8988T (cell line): Measurements from ENCODE around the gene GOLGA6B.
"Not testable (repeated sequence)": the region's sequence is repeated elsewhere in the genome, so short reads cannot be mapped to it uniquely, and the experiment has no call there.

Source experiments
- DNase-seq: peaks from one replicate; pipeline ENCODE4 v3.0.0; 2011

GOLGA6B gene, protein sequence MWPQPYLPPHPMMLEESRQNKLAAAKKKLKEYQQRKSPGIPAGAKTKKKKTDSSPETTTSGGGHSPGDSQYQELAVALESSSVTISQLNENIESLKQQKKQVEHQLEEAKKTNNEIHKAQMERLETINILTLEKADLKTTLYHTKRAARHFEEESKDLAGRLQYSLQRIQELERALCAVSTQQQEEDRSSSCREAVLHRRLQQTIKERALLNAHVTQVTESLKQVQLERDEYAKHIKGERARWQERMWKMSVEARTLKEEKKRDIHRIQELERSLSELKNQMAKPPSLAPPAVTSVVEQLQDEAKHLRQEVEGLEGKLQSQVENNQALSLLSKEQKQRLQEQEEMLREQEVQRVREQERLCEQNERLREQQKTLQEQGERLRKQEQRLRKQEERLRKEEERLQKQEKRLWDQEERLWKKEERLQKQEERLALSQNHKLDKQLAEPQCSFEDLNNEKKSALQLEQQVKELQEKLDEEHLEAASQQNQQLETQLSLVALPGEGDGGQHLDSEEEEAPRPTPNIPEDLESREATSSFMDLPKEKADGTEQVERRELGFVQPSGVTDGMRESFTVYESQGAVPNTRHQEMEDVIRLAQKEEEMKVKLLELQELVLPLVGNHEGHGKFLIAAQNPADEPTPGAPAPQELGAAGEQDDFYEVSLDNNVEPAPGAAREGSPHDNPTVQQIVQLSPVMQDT

DNA sequence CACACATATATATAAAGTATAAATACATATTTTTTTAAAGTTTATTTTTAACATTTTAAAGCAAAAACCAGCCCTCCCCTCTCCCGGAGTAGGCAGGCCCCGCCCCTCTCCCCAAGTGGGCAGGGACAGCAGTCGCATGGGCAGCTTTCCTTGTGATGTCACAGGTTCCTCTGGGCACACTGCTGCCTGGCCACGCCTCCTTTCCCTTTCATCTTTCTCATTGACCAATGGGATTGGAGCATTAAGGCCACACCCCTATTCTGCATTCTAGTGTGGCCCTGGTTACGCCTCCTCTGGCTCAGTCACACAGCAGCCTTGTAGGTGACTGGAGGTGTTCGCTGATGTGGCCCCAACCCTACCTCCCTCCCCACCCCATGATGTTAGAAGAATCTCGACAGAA lies at the start of gene GOLGA6B:
Gene GOLGA6B, plus strand, starts transcription at position 301 of the 400 bp plus-strand sequence. Its CDS starts 41 bp downstream, at position 342.
- DNase-seq: not testable (repeated sequence)

GRCh38 chr15:72604794-72605193 lies 49.7 kb upstream of the GOLGA6B start:
- peak; percentile 22 for DNase-seq

DNA sequence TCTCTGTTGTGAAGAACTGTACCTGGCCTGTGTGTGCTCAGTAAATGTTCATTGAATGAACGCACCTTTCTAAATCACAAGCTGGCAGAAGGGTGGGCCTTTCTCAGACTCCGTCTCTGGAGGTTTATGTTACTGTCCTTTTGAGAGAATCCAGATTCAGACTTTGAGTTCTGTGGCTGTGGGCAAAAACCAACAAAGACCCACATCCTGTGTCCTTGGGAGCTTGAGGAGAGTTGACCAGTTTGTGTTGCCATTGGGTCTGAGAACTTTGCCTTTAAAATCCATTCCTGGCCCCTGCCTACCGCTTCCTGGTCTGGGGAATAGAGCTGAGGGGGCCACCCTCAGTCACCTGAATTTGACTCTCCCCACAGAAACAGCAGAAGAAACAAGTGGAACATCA lies 46.4 kb upstream of the GOLGA6B start:
- DNase-seq: not testable (repeated sequence)

DNA sequence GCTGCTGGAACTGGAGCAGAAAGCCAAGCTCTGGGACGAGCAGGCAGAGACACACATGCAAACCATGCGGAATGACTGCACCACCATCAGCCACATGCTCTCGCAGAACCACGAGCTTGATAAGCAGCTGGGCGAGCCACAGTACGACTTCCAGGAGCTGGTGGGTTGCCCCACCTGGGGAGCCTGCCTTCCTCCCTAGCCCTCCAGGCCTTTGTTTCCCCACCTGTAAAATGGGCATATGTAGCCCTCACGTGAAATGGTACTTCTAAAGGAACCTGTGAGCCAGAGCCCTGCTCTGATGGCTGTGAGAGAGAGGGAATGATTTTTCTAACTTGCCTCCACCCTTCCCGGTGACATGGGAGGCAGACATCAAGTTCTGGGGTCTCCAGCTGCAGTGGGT lies 44.6 kb upstream of the GOLGA6B start:
- DNase-seq: no peak

- not testable (repeated sequence) for DNase-seq
Observed at GRCh38 chr15:72612324-72612723, 42.2 kb upstream of the GOLGA6B start.

- DNase-seq: no peak
Observed at GRCh38 chr15:72614810-72615532, 39.5 kb upstream of the GOLGA6B start.

DNA sequence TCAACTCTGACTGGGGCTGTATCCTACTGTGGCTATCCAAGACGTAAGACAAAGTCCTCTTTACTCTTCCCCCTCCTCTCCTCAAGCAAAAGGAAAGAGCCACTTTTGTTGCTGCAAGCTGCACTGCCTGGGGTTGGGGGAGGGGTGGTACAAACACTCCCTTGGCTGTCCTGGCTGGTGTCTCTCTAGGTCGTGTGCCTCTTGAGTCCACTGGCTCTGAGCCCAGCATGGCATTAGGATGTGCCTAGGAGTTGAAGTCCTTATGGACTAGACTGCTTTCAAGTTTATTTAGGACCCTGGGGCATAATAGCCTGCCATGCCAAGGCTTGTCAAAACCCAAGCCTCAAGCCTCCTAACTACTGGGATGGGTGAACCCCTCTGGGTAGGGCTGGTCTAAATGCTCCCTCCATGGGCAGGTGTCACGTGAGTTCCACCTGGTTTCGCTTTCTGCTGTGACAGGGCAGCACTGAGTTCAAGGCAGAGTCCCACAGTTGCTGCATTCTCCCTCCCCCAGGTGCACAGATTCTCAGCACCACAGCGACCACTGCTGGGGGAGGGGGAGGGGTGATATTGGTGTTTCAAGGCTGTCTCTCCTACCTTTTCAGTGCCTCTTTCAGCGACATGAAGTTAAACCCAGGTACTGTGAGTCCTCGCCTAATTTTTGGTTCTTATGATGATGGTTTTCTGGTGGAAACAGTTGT lies 38.8 kb upstream of the GOLGA6B start:
- not testable (repeated sequence) for DNase-seq

GRCh38 chr15:72616491-72617210 lies 37.8 kb upstream of the GOLGA6B start:
- no peak for DNase-seq

DNA sequence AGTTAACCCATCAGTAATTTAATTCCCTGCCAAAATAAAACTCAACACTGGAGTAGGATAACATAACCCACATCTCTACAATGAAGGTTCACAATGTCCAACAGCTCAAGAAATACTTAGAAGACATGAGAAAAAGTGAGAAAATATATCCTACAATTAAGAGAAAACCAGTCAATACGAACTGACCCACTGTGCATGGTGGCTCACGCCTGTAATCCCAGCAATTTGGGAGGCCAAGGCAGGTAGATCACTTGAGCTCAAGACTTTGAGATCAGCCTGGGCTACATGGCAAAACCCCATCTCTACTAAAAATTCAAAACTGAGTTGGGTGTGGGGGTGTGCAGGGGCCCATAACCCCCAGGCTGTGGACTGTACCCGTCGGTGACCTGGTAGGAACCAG lies 30.6 kb upstream of the GOLGA6B start:
- not testable (repeated sequence) for DNase-seq

DNA sequence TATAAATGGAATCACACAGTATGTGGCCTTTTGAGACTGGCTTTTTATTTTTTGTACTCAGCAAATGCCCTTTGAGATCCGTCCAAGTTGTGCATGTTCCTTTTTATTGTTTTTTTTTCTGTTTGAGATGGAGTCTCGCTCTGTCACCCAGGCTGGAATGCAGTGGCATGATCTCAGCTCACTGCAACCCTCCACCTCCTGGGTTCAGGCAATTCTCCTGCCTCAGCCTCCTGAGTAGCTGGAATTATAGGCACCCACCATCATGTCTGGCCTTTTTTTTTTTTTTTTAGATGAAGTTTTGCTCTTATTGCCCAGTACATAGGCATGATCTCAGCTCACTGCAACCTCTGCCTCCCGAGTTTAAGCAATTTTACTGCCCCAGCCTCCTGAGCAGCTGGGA lies 28.3 kb upstream of the GOLGA6B start:
- DNase-seq: not testable (repeated sequence)

DNA sequence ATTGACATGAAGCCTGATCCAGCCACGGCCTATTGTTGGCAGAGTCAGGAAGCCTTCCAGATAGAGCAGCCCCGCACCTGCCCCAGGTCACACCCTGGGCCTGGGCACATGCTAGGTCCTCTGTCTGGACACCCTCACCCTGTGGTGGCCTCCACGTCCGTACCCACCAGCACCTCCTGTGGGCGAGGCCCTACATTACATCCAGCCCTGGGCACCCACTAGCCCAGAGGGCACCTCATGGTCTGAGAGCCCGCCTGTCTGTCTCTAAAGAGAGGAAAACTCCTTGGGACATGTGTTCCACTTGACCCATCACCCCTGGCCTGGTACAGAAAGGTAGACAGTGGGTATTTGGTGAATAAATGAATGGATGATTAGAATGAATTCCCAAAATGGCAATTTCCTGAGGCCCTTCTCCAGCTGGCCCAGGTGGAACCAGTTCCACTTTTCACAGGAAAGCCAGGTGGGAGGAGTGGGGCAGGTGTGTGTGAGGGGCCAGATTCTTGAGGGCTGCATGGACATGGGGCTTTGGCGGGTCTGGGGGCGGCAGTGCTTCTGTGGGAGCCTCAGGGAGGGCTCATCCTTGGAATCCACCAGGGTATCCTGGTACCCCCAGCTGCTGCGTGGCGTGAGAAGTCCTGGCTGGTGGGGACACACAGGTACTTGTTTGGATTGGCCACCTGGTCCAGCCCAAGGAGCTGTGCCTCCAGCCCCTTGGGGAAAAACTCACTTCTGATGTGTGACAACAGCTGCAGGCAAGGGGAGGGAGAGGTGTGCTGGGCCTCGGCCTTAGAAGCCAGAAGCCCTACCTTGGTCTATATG lies 26.0 kb upstream of the GOLGA6B start:
- not testable (repeated sequence) for DNase-seq

DNA sequence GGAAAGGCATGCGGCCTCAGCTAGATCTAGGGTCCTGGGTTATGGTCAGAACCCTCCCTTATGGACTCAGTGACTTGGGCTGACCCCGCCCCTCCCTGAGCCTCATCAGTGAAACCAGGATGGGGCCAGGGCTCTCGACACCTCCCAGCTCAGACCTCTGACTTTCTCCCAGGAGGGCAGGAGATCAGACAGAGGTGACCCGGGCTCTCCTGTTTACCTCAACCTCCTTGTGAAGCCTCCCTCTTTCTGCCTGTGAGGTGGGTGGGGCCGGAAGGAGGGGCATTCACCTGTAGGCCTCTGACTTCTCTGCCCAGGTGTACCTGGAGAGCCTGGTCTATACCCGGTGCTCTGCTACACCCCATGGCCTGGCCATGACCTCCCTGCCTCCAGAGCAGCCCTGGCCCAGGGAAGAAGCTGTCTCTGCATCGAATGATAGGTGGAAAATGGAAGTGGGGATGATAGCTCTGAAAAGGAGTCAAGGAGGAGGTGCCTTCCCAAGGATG lies 25.4 kb upstream of the GOLGA6B start:
- not testable (repeated sequence) for DNase-seq

- not testable (repeated sequence) for DNase-seq
Observed at GRCh38 chr15:72636519-72637282, 17.8 kb upstream of the GOLGA6B start.

- not testable (repeated sequence) for DNase-seq
Observed at GRCh38 chr15:72639759-72640483, 14.6 kb upstream of the GOLGA6B start.

DNA sequence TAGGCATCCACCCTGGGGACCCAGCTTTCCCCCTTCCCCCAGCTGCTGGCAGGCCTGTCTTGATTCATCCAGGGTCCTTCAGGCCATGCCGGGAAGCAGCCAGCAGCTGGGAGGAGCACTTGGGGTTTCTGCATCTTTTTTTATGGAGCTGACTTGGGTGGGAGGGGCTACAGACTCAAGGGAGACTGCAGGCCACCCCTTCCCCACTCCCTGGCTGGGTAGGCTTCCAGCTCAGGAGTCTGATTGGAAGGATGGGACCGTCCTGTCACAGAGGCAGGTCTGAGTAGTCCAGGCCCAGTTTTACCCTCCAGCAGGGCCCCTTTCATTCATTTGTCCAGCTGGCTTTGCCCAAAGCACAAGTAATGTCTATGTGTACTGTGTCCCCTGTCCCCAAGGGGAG lies 12.2 kb upstream of the GOLGA6B start:
- not testable (repeated sequence) for DNase-seq

DNA sequence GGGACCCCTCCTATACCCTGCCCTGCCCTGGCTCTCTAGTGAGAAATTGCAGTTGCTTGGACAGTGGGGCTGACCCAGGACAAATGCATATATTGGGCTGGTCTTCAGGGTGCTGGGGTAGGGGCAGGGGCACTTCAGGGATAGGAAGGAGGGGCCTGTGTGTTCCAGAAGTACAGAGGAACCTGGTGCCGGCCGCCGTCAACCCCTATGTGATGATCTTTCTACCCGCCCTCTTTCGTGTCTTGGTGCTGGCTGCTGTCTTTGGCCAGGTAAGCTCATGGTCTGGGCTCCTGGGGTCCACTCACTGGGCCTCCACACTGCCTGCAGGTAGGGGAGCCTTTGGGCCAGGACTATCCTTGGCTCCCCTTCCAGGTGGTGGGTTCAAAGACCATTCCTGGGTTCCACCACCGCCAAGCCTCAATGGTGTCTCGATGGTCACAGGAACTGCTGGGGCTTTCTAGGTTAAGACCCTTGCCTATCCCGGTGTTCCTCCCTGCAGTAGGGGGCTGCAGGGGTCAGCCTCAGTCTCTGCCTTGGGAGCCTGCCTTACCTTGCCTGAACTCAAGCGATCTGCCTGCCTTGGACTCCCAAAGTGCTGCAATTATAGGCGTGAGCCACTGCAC lies 5.8 kb upstream of the GOLGA6B start:
- not testable (repeated sequence) for DNase-seq

DNA sequence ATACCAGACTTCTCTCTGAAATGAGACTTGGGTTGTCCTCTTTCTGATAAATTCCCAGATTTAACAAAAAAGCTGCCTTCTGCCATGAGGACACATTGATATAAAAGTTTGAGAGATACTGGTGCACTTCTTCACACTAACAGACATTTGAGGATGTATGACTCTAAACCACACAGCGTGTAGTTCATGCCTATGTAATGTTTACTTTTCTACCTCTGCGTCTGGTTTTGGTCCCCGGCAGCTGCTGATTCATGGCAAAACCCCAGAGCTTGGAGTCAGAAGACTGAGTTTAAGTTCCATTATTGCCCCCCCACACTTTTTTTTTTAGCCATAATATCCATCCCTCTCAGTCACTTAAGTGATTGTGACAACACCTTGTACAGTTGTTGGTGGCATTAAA lies 1.5 kb downstream of the GOLGA6B start:
- not testable (repeated sequence) for DNase-seq

GRCh38 chr15:72661081-72661480 lies 6.6 kb downstream of the GOLGA6B start:
- not testable (repeated sequence) for DNase-seq

DNA sequence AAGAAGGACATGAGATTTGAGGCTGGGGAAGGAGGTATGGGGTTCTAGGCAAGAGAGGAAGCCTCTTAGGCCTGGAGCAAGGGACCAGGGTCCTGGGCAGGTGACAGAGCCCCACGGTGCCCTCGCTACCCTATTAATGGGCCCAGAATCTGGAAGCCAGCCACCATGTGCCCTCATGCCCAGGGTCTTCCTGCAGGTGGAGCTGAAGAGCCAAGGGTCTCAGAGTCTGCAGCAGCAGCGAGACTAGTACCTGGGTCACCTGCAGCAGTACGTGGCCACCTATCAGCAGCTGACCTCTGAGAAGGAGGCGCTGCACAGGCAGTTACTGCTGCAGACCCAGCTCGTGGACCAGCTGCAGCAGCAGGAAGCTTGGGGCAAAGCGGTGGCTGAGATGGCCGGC lies 9.4 kb downstream of the GOLGA6B start:
- not testable (repeated sequence) for DNase-seq
